Measurements from ENCODE around the gene SLX9.

DNA sequence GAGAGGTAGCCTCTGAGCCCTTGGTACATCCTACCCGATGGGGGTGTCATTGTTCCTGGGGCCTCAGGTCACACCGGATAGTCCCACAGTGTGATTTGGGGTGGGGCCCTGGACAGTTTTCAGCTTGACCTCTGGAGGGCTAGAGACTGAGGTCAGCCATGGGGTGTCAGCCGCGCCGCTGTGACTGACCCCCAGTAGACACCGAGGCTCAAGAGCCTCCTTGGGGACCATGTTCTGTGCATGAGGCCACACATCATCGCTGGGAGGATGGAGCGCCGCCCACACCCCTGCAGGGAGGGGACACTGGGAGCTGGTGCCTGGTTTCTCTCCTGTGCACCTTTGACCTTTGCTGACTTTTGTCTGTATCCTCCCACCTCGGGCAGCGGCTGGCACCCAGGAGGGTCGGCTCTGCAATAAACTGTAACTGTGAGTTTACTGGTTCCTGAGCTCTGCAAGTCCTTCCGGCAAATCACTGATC, 41.8 kb upstream of the SLX9 start:
- TF ChIP-seq POLR2AphosphoS5 (IDR thresholded peaks at IDR 0.05) (no peak), SMC3 (conservative IDR thresholded peaks at IDR 0.05; ENCODE audit: poor library complexity) (no peak), MXI1 (conservative IDR thresholded peaks at IDR 0.05; ENCODE audit: poor library complexity, severe bottlenecking) (no peak), EP300 (conservative IDR thresholded peaks at IDR 0.05; ENCODE audit: poor library complexity, severe bottlenecking) (no peak), RAD21 (conservative IDR thresholded peaks at IDR 0.05) (no peak), TAF1 (IDR thresholded peaks at IDR 0.05; ENCODE audit: low read depth) (no peak)
- TF ChIP-seq, protein P1, sequence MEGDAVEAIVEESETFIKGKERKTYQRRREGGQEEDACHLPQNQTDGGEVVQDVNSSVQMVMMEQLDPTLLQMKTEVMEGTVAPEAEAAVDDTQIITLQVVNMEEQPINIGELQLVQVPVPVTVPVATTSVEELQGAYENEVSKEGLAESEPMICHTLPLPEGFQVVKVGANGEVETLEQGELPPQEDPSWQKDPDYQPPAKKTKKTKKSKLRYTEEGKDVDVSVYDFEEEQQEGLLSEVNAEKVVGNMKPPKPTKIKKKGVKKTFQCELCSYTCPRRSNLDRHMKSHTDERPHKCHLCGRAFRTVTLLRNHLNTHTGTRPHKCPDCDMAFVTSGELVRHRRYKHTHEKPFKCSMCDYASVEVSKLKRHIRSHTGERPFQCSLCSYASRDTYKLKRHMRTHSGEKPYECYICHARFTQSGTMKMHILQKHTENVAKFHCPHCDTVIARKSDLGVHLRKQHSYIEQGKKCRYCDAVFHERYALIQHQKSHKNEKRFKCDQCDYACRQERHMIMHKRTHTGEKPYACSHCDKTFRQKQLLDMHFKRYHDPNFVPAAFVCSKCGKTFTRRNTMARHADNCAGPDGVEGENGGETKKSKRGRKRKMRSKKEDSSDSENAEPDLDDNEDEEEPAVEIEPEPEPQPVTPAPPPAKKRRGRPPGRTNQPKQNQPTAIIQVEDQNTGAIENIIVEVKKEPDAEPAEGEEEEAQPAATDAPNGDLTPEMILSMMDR (IDR thresholded peaks at IDR 0.05; ENCODE audit: poor library complexity, severe bottlenecking), result no peak
